BJ (cell line): ENCODE data around the gene PDE7B. TPM values are rescaled to one million over a fixed set of nuclear protein-coding genes. Genes with fewer than 3 reads are reported as not detected.

ENCODE experiments used
- CTCF ChIA-PET: fragments of 350-600 bp; formaldehyde crosslinking; extraction: SDS; loops from one replicate; lab custom pipeline; 2021; ENCODE audit warnings: antibody characterized with exemption, inconsistent platforms; lab: Yijun Ruan, JAX
- POLR2A ChIA-PET: fragments of 300-600 bp; sonication (Branson Sonifier 250); formaldehyde crosslinking; extraction: SDS; loops from one replicate; lab custom pipeline; 2021; ENCODE audit warnings: antibody characterized with exemption; lab: Charles Lee
- DNase-seq: peaks from one replicate; pipeline ENCODE4 v3.0.0-alpha.2; 2011; ENCODE audit warnings: low read depth
- H3K27me3 ChIP-seq: 2 replicates; pipeline ENCODE4 v1.6.0; 2011; ENCODE audit warnings: low read length; ENCODE audit not compliant: control insufficient read depth, insufficient read depth
- H3K36me3 ChIP-seq: 2 replicates; pipeline ENCODE4 v1.5.1; 2011; ENCODE audit warnings: low read length; ENCODE audit not compliant: control insufficient read depth, insufficient read depth
- H3K4me3 ChIP-seq: 2 replicates; pipeline ENCODE4 v1.5.1; 2011; ENCODE audit warnings: low read depth, mild to moderate bottlenecking, control low read depth, low read length
- polyA plus RNA-seq: library from polyadenylated mRNA; depleted of rRNA; stranded (reverse); fragments of >200 nt; gene quantifications from 2 replicates; pipeline ENCODE4 v1.2.3, GENCODE V29; 2011
- TF ChIP-seq, protein P1 (sequence below): IDR thresholded peaks from 2 replicates; pipeline ENCODE4 v1.5.1; 2011; ENCODE audit warnings: low read depth, mild to moderate bottlenecking, control low read depth, inconsistent platforms, low read length, moderate library complexity; ENCODE audit not compliant: insufficient read depth

Gene PDE7B
- polyA plus RNA-seq, 1 experiment = 2.7 TPM

DNA sequence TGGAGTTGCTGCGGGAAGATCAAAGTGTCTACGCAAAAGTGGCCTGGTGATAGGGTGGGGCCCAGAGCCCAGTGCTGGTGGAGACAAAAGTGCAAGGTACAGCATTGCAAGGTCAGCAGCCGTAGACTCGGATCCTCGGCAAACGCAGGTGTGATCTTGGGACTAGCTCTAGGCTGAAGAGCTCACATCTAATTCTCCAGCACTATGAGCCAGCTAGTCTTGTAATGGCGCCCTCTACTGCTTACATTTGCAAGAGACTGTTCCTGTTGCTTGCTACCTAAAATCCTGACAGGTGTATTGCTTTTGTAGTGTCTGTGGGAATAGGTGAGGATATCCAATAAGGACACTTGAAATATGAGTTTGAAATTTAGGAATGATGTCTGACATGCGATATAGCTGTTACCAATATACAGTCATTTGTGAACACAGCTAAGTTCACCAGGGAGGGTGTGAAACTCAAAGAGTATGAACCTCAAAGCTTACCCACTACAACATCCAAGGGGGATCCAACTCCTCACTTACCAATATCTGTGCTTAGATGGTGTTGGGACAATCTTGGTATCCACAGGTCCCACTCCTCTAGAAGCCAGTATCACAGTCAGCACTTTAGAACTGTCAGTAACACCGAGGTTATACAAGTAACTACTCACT lies 58.4 kb downstream of the PDE7B start:
- ChIA-PET POLR2A (no interaction called here), CTCF (interaction anchor here (0.6 to 1.5 kb wide), 9 partner anchors 8 to 703 kb away, joined by 3 to 6 read pairs (median 3); no protein-coding TSS in a partner anchor)
- H3K27me3 ChIP-seq = no peaks in the 10 kb centered on the region
- DNase-seq = no peak
- no peak overlapping the region for H3K4me3 ChIP-seq
- TF ChIP-seq, protein P1, sequence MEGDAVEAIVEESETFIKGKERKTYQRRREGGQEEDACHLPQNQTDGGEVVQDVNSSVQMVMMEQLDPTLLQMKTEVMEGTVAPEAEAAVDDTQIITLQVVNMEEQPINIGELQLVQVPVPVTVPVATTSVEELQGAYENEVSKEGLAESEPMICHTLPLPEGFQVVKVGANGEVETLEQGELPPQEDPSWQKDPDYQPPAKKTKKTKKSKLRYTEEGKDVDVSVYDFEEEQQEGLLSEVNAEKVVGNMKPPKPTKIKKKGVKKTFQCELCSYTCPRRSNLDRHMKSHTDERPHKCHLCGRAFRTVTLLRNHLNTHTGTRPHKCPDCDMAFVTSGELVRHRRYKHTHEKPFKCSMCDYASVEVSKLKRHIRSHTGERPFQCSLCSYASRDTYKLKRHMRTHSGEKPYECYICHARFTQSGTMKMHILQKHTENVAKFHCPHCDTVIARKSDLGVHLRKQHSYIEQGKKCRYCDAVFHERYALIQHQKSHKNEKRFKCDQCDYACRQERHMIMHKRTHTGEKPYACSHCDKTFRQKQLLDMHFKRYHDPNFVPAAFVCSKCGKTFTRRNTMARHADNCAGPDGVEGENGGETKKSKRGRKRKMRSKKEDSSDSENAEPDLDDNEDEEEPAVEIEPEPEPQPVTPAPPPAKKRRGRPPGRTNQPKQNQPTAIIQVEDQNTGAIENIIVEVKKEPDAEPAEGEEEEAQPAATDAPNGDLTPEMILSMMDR = peak; percentile 38
- H3K36me3 ChIP-seq = no peaks in the 10 kb centered on the region

DNA sequence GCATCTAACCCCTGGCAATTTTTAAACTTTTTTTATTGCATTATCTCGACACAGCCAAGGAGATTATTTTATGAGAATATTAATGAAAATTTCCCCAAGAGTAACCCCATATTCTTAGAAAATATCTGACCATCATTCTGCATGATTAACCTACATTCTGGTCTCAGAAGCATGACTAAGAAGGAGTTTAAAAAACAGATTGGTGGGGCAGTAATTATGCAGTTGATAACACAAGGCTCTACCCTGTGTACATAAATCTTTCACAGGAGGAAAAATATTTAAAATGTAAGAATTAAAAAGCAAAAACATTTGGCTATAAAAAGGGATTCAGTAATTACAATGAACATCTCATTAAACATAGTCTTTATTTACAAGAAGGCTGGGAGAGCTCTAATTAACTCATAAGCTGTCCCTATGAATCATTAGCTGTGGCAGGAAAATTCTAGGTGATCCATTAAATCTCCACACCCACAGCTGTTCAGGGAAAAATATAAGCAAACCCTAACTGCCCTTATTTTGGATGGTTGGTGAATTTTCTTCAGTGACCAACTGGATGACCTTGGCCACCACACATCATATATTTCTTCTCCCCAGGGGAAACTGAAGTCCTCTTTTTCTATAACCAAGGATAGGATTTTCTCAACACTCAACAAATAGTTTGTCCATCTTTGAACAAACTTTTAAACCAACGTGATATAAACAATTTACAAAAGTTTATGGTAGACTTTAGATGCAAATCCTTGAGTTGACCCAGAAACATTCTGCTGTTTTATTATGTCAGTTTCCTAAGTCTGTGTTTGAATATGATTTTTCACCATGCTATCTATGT lies 59.5 kb downstream of the PDE7B start:
- POLR2A ChIA-PET = no interaction called here

DNA sequence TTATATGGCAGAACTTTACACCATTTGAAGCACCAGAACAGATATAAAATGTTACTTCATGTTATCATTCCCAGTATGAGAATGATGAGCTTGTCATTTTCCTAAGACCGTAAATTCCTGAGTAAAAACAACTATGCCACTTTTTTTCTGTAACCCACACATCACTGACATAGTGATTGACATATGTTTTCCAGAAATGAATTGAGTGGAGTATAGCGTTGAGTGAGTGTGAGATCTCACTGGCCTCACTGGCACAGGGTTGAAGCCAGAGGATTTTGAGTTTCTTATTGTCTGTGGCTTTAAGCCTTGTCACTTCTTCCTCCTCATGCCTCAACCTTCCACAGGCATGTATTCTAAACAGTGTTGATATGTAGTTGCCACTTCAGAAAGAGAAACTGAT lies 62.3 kb downstream of the PDE7B start:
- TF ChIP-seq, protein P1 = no peak
- H3K4me3 ChIP-seq = no peak overlapping the region
- POLR2A ChIA-PET = no interaction called here

More for the DNA sequence above, 59.5 kb downstream of the PDE7B start:
- Histone ChIP-seq H3K4me3 (no peak overlapping the region), H3K36me3 (no peaks in the 10 kb centered on the region), H3K27me3 (no peaks in the 10 kb centered on the region)
- CTCF ChIA-PET = no interaction called here
- DNase-seq = no peak
- TF ChIP-seq, protein P1 = no peak

DNA sequence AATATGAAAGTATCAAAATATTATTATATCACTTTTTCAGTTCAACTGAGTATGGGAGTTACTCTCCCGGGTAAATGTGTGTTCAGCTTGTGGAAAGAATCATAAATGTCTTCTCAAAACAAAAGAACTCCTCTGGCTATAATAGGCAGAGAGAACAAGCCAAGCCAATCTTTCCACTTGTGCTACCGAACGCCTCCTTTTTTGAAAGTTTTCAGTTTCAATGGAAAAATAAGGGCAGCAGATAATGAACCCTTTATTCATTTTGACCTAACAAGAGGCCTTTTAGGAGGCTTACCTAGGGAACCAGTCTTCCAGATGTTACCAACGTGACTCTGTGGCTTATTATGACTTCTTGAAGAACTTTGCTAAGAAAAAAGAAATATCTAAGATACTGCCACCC lies 67.5 kb downstream of the PDE7B start:
- H3K4me3 ChIP-seq = no peak overlapping the region
- TF ChIP-seq, protein P1 = no peak
- ChIA-PET CTCF (interaction anchor here (1.5 kb wide), 1 partner anchor 10 kb away, joined by 3 read pairs; no protein-coding TSS in a partner anchor), POLR2A (interaction anchor here (0.7 kb wide), 1 partner anchor 362 kb away, joined by 4 read pairs; no protein-coding TSS in a partner anchor)
- no peaks in the 10 kb centered on the region for H3K27me3 ChIP-seq
- no peaks in the 10 kb centered on the region for H3K36me3 ChIP-seq
- no peak for DNase-seq

More for the DNA sequence above, 62.3 kb downstream of the PDE7B start:
- CTCF ChIA-PET = no interaction called here
- DNase-seq = no peak
- H3K36me3 ChIP-seq = no peaks in the 10 kb centered on the region
- no peaks in the 10 kb centered on the region for H3K27me3 ChIP-seq

DNA sequence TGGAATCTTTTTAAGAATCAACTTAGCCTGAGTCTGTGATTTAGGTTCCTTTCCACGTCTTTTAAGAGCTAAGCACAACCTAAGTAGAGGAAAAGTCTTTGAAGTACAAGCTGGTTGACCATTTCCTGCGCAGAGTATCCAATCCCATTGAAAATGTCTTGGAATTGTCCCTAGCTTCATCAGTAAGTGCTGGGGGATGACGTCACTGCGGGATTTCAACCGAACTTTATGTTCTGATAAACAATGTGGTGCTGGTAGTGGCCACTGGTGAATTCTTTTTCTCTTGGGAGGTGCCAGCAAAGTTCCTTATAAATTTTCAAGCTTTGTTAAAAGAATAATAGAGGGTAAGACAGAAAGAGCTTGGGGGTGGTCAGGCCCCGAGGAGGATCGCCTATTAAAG lies 69.2 kb downstream of the PDE7B start:
- no peak for DNase-seq
- Histone ChIP-seq H3K36me3 (no peaks in the 10 kb centered on the region), H3K27me3 (no peaks in the 10 kb centered on the region), H3K4me3 (no peak overlapping the region)
- TF ChIP-seq, protein P1 = no peak
- ChIA-PET POLR2A (no interaction called here), CTCF (interaction anchor here (1.5 kb wide), 1 partner anchor 11 kb away, joined by 6 read pairs; no protein-coding TSS in a partner anchor)
